ENCODE measurements around the gene HUWE1.

The HUWE1 gene

DNA sequence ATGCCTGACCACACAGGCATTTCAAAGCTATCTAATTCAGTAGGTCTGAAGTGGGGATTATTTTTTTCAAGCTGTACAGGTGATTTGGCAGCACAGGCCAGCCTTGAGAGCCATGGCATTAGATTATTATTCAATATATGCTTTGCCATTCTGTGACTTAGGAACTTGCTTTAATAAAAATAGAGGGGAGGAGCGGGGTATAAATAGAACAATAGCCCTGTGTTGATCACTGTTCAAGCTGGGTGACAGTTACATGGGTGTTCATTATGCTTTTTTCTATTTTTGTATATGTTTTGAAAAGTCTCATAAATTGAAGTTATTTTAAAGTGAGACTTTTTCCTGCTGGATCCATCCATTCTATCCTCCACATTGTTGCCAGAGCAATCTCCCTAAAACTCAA lies 20.3 kb downstream of the HUWE1 start:
- no peak for DNase-seq (ENCODE audit: low read depth, low spot score)
- H3K4me3 ChIP-seq (ENCODE audit: low read depth, low read length), result no peak overlapping the region
- TF ChIP-seq, protein P1, sequence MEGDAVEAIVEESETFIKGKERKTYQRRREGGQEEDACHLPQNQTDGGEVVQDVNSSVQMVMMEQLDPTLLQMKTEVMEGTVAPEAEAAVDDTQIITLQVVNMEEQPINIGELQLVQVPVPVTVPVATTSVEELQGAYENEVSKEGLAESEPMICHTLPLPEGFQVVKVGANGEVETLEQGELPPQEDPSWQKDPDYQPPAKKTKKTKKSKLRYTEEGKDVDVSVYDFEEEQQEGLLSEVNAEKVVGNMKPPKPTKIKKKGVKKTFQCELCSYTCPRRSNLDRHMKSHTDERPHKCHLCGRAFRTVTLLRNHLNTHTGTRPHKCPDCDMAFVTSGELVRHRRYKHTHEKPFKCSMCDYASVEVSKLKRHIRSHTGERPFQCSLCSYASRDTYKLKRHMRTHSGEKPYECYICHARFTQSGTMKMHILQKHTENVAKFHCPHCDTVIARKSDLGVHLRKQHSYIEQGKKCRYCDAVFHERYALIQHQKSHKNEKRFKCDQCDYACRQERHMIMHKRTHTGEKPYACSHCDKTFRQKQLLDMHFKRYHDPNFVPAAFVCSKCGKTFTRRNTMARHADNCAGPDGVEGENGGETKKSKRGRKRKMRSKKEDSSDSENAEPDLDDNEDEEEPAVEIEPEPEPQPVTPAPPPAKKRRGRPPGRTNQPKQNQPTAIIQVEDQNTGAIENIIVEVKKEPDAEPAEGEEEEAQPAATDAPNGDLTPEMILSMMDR (IDR thresholded peaks at IDR 0.05; ENCODE audit: insufficient read depth, low read length, missing control alignments), result no peak
- ChIA-PET POLR2A (interaction anchor here (0.7 kb wide), 1 partner anchor 9 kb away, joined by 3 read pairs; no protein-coding TSS in a partner anchor), CTCF (no interaction called here)

DNA sequence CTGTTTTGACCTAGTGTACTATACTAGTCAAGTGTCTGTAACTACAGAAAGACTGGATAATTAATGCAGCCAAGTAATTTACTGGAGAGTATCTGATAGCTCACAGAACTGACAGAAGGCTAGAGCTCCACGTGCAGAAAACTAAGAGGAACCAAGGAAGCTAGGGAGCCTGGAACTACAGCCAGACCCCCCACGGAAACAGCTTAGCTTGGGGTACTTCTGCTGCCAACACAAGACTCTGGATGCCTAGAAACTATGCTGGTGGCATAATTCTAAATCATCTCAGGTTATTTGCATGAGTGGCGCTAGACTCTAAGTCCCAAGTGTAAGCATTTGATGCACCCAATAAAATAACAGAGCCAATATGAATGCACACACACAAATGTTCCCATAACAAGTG lies 26.5 kb downstream of the HUWE1 start:
- CTCF ChIA-PET, result no interaction called here
- TF ChIP-seq, protein P1 (IDR thresholded peaks at IDR 0.05; ENCODE audit: insufficient read depth, low read length, missing control alignments), result no peak

DNA sequence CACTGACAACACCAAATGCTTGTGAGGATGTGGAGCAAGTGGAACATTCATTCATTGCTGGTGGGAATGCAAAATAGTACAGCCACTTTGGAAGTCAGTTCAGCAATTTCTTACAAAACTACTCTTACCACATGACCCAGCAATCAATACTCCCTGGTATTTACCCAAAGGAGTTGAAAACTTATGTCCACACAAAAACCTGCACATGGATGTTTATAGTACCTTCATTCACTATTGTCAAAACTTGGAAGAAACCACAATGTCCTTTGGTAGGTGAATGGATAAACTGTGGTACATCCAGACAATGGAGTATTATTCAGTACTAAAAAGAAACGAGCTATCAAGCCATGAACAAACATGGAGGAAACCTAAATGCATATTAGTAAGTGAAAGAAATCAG lies 27.5 kb downstream of the HUWE1 start:
- ChIA-PET CTCF (no interaction called here), POLR2A (no interaction called here)
- no peak for DNase-seq (ENCODE audit: low read depth, low spot score)
- TF ChIP-seq, protein P1 (IDR thresholded peaks at IDR 0.05; ENCODE audit: insufficient read depth, low read length, missing control alignments), result no peak
- no peak overlapping the region for H3K4me3 ChIP-seq (ENCODE audit: low read depth, low read length)

More for the DNA sequence above, 26.5 kb downstream of the HUWE1 start:
- no peak overlapping the region for H3K4me3 ChIP-seq (ENCODE audit: low read depth, low read length)
- DNase-seq (ENCODE audit: low read depth, low spot score), result no peak
- POLR2A ChIA-PET, result no interaction called here

DNA sequence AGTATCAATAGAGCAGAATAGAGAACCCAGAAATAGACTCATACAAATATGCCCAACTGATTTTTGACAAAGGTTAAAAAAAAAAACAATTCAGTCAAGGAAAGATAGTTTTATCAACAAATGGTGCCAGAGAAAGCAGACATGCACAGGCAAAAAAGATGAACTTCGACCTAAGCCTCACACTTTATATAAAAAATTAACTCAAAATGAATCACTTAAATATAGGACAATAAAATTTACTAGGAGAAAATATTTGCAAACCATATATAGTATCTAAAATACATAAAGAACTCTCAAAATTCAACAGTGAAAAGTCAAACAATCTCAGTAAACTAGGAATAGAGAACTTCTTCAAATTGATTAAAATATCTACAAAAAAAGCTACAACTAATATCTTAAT lies 29.7 kb downstream of the HUWE1 start:
- TF ChIP-seq, protein P1 (IDR thresholded peaks at IDR 0.05; ENCODE audit: insufficient read depth, low read length, missing control alignments), result no peak
- ChIA-PET POLR2A (interaction anchor here (0.6 kb wide), 1 partner anchor 9 kb away, joined by 3 read pairs; no protein-coding TSS in a partner anchor), CTCF (no interaction called here)
- no peak for DNase-seq (ENCODE audit: low read depth, low spot score)
- no peak overlapping the region for H3K4me3 ChIP-seq (ENCODE audit: low read depth, low read length)

DNA sequence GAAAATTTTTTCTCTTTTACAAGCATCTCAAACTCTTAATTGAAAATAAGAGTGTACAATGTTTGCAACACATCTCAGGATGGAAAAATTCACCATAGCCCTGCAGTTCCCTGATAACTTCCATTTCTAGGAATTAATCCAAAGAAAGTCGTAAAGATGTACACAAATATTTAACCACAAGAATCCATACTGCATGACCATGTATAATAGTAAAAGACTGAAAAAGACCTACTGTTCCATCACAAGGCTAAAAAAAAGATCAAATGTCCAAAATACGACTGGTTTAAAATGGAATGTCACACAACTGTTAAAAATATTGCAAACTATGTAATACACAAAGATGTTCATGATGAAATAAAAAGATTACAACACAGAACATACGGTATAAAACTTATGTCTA lies 32.1 kb downstream of the HUWE1 start:
- H3K4me3 ChIP-seq (ENCODE audit: low read depth, low read length), result no peak overlapping the region
- POLR2A ChIA-PET, result no interaction called here
- no peak for DNase-seq (ENCODE audit: low read depth, low spot score)
- TF ChIP-seq, protein P1 (IDR thresholded peaks at IDR 0.05; ENCODE audit: insufficient read depth, low read length, missing control alignments), result no peak
- CTCF ChIA-PET, result no interaction called here

DNA sequence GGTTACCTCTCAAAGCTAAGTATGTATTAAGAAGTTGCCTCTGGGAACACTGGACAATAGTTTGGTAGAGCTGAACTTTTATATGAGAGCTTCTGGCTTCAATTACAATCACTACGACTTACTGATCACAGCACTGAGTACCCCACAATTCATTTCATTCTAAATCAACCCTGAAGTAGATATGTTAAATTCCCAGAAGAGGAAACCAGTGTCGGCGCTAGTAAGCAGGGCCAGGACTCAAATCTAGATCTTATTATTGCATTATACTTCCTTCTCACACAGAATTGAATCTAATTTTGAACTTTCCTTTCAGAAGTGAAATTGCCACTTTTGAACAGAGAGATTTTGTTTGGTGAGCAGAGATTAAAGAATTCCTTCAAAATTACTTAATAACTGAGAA lies 41.8 kb downstream of the HUWE1 start:
- DNase-seq (ENCODE audit: low read depth, low spot score), result no peak
- ChIA-PET POLR2A (no interaction called here), CTCF (no interaction called here)
- TF ChIP-seq, protein P1 (IDR thresholded peaks at IDR 0.05; ENCODE audit: insufficient read depth, low read length, missing control alignments), result no peak
- H3K4me3 ChIP-seq (ENCODE audit: low read depth, low read length), result no peak overlapping the region

Measured in AG04449 (cell line).